GM23338 (cell line): Measurements from ENCODE around the gene GLMN. TPM values are rescaled to one million over a fixed set of nuclear protein-coding genes. Genes with fewer than 3 reads are reported as not detected.
A peak's percentile ranks its signal among the peaks of the same experiment; 100 is the strongest.

ENCODE experiments used
- ATAC-seq: fragments of 200-7000 bp; cut with Tn5 transposase; 3 replicates; pipeline ENCODE4 v1.9.1; 2020
- DNase-seq: peaks from one replicate; pipeline ENCODE4 v3.0.0-alpha.2; 2015; ENCODE audit warnings: low spot score
- H2AFZ ChIP-seq: fragments of 200-600 bp; sonication (generic); 2 replicates; pipeline ENCODE4 v1.8.0; 2016; ENCODE audit warnings: antibody characterized with exemption, mild to moderate bottlenecking, moderate library complexity
- H3F3A ChIP-seq: fragments of 200-600 bp; sonication (generic); replicated peaks from 2 replicates; pipeline ENCODE4 v1.8.0; 2017; ENCODE audit warnings: antibody characterized with exemption, mixed run types, low read depth
- H3K27ac ChIP-seq: fragments of 200-600 bp; sonication (generic); 2 replicates; pipeline ENCODE4 v1.6.1; 2016; ENCODE audit warnings: low read depth
- H3K27me3 ChIP-seq: fragments of 200-600 bp; sonication (generic); 2 replicates; pipeline ENCODE4 v1.8.0; 2016; ENCODE audit warnings: mild to moderate bottlenecking, mixed run types, moderate library complexity; ENCODE audit not compliant: insufficient read depth
- H3K36me3 ChIP-seq: fragments of 200-600 bp; sonication (generic); 2 replicates; pipeline ENCODE4 v1.8.0; 2016; ENCODE audit warnings: mild to moderate bottlenecking; ENCODE audit not compliant: insufficient read depth
- H3K4me1 ChIP-seq: fragments of 200-600 bp; sonication (generic); 2 replicates; pipeline ENCODE4 v1.8.0; 2016; ENCODE audit warnings: mild to moderate bottlenecking, moderate library complexity; ENCODE audit not compliant: insufficient read depth
- H3K4me2 ChIP-seq: fragments of 200-600 bp; sonication (generic); 2 replicates; pipeline ENCODE4 v1.7.1; 2017; ENCODE audit warnings: mixed run types
- H3K4me3 ChIP-seq: fragments of 200-600 bp; sonication (generic); 2 replicates; pipeline ENCODE4 v1.6.1; 2016; ENCODE audit warnings: mixed run types
- H3K79me2 ChIP-seq: fragments of 200-600 bp; sonication (generic); replicated peaks from 2 replicates; pipeline ENCODE4 v1.8.0; 2017; ENCODE audit warnings: mild to moderate bottlenecking; ENCODE audit not compliant: insufficient read depth
- H3K9me2 ChIP-seq: fragments of 200-600 bp; sonication (generic); 2 replicates; pipeline ENCODE4 v1.8.0; 2017; ENCODE audit not compliant: insufficient read depth
- H4K20me1 ChIP-seq: fragments of 200-600 bp; sonication (generic); replicated peaks from 2 replicates; pipeline ENCODE4 v1.8.0; 2017; ENCODE audit warnings: mild to moderate bottlenecking; ENCODE audit not compliant: insufficient read depth
- H3K27ac Mint-ChIP-seq: 2 replicates; pipeline ENCODE4 v1.8.0; 2020; ENCODE audit warnings: inconsistent platforms, mild to moderate bottlenecking, moderate library complexity, mixed read lengths
- H3K27me3 Mint-ChIP-seq: 3 replicates; pipeline ENCODE4 v1.8.0; 2022; ENCODE audit warnings: low read depth, mild to moderate bottlenecking, moderate library complexity, mixed read lengths, inconsistent platforms; ENCODE audit not compliant: insufficient read depth, poor library complexity
- H3K36me3 Mint-ChIP-seq: 3 replicates; pipeline ENCODE4 v1.8.0; 2021; ENCODE audit warnings: low read depth, mild to moderate bottlenecking, inconsistent platforms, moderate library complexity, mixed read lengths
- H3K4me1 Mint-ChIP-seq: 3 replicates; pipeline ENCODE4 v1.8.0; 2020; ENCODE audit warnings: mild to moderate bottlenecking, inconsistent platforms, mixed read lengths
- H3K4me3 Mint-ChIP-seq: 3 replicates; pipeline ENCODE4 v1.8.0; 2021; ENCODE audit warnings: moderate library complexity, mild to moderate bottlenecking, inconsistent platforms, mixed read lengths
- H3K9me3 Mint-ChIP-seq: 3 replicates; pipeline ENCODE4 v1.8.0; 2020; ENCODE audit warnings: moderate library complexity, mild to moderate bottlenecking, inconsistent platforms, mixed read lengths
- CREB1 ChIP-seq: fragments of 250-450 bp; sonication (Bioruptor Pico); IDR thresholded peaks from 2 replicates; pipeline ENCODE4 v1.5.0; 2020; ENCODE audit warnings: low read depth, mild to moderate bottlenecking, moderate library complexity
- EZH2 ChIP-seq: fragments of 200-600 bp; sonication (generic); IDR thresholded peaks from one replicate; pipeline ENCODE4 v1.8.0; 2017; ENCODE audit warnings: antibody characterized with exemption, mild to moderate bottlenecking, low read depth; ENCODE audit not compliant: unreplicated experiment
- EZH2phosphoT487 ChIP-seq: fragments of 200-600 bp; sonication (generic); IDR thresholded peaks from one replicate; pipeline ENCODE4 v1.8.1; 2018; ENCODE audit warnings: antibody characterized with exemption; ENCODE audit not compliant: unreplicated experiment
- JUNB ChIP-seq: IDR thresholded peaks from one replicate; pipeline ENCODE4 v1.6.1; 2016; ENCODE audit warnings: antibody characterized with exemption; ENCODE audit not compliant: unreplicated experiment
- NANOG ChIP-seq: IDR thresholded peaks from 2 replicates; pipeline ENCODE4 v1.6.1; 2016; ENCODE audit warnings: antibody characterized with exemption, borderline replicate concordance
- POLR2AphosphoS5 ChIP-seq: IDR thresholded peaks from 2 replicates; pipeline ENCODE4 v1.6.1; 2016; ENCODE audit warnings: antibody characterized with exemption, low read depth
- STAT1 ChIP-seq: IDR thresholded peaks from one replicate; pipeline ENCODE4 v1.6.1; 2016; ENCODE audit warnings: antibody characterized with exemption; ENCODE audit not compliant: unreplicated experiment
- ZNF114 ChIP-seq: fragments of 250-450 bp; sonication (Bioruptor Pico); IDR thresholded peaks from 2 replicates; pipeline ENCODE4 v1.5.0; 2020; ENCODE audit warnings: mild to moderate bottlenecking, moderate library complexity
- ZNF331 ChIP-seq: fragments of 250-450 bp; sonication (Bioruptor Pico); IDR thresholded peaks from 2 replicates; pipeline ENCODE4 v1.5.0; 2020; ENCODE audit warnings: low read depth, mild to moderate bottlenecking, moderate library complexity
- polyA plus RNA-seq: library from polyadenylated mRNA; unstranded; fragments of >200 nt; fragmentation: Nextera tagmentation; extraction: Ambion mirVana; gene quantifications from 2 replicates; pipeline ENCODE4 v1.2.1, GENCODE V29; 2016
- total RNA-seq: library from RNA; depleted of rRNA; stranded (reverse); fragments of >200 nt; shearing (Covaris generic); gene quantifications from 2 replicates; pipeline ENCODE4 v1.2.3, GENCODE V29; 2014
- TF ChIP-seq, protein P1 (sequence below): IDR thresholded peaks from 2 replicates; pipeline ENCODE4 v1.6.1; 2016; ENCODE audit warnings: antibody characterized with exemption
- TF ChIP-seq, protein P2 (sequence below), 2 experiments: fragments of 200-600 bp in 1 of 2; sonication (generic) in 1 of 2; conservative IDR thresholded peaks; 2 replicates each; pipeline versions ENCODE4 v1.5.1 to v1.6.1; 2016 to 2017; ENCODE audit warnings: antibody characterized with exemption in 2 of 2, low read depth in 2 of 2, mild to moderate bottlenecking in 2 of 2, moderate library complexity in 1 of 2
- TF ChIP-seq, protein P3 (sequence below): IDR thresholded peaks from one replicate; pipeline ENCODE4 v1.6.1; 2018; ENCODE audit warnings: antibody characterized with exemption; ENCODE audit not compliant: unreplicated experiment
- TF ChIP-seq, protein P4 (sequence below): fragments of 250-450 bp; sonication (Bioruptor Pico); IDR thresholded peaks from 2 replicates; pipeline ENCODE4 v1.5.0; 2020; ENCODE audit warnings: mild to moderate bottlenecking, moderate library complexity

Gene GLMN
- total and polyA plus RNA-seq, 2 experiments from 2014 or later, result 36.8 to 49.9 TPM

DNA sequence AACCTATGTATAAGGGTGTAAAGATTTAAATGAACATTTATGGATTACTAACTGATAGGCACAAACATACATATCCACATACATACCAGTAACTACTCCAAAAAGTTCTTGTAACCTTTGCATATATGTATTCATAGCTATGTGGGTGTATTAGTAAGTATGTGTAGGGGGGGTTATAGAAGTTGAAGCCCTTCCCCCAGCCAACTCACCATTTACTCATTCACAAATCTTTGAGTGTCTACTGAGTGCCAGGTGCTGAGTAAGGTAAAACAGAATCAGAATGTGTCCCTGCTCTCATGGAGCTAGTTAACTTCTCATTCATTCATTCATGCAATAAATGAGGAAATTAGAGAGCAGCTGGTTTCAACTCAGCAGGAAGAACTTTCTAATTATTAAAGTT lies 79.8 kb downstream of the GLMN start:
- ATAC-seq (no peak), DNase-seq (no peak)
- H3K4me1 ChIP-seq, result peaks cover 3% of the 10 kb centered on the region; the same call in 1 of the 2 replicates
- no peaks in the 10 kb centered on the region for H4K20me1 ChIP-seq
- no peak overlapping the region for H3K27ac Mint-ChIP-seq
- peak overlapping the region; percentile 98; the same call in 1 of the 2 replicates for H2AFZ ChIP-seq
- no peaks in the 10 kb centered on the region for H3F3A ChIP-seq
- H3K27ac ChIP-seq, result no peak overlapping the region
- TF ChIP-seq EZH2phosphoT487 (no peak), ZNF114 (no peak), STAT1 (no peak), EZH2 (no peak), CREB1 (CRISPR knock-in tag) (no peak), NANOG (no peak), POLR2AphosphoS5 (no peak), JUNB (no peak), ZNF331 (no peak)
- TF ChIP-seq, protein P1, sequence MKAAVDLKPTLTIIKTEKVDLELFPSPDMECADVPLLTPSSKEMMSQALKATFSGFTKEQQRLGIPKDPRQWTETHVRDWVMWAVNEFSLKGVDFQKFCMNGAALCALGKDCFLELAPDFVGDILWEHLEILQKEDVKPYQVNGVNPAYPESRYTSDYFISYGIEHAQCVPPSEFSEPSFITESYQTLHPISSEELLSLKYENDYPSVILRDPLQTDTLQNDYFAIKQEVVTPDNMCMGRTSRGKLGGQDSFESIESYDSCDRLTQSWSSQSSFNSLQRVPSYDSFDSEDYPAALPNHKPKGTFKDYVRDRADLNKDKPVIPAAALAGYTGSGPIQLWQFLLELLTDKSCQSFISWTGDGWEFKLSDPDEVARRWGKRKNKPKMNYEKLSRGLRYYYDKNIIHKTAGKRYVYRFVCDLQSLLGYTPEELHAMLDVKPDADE, result no peak
- TF ChIP-seq, protein P2, sequence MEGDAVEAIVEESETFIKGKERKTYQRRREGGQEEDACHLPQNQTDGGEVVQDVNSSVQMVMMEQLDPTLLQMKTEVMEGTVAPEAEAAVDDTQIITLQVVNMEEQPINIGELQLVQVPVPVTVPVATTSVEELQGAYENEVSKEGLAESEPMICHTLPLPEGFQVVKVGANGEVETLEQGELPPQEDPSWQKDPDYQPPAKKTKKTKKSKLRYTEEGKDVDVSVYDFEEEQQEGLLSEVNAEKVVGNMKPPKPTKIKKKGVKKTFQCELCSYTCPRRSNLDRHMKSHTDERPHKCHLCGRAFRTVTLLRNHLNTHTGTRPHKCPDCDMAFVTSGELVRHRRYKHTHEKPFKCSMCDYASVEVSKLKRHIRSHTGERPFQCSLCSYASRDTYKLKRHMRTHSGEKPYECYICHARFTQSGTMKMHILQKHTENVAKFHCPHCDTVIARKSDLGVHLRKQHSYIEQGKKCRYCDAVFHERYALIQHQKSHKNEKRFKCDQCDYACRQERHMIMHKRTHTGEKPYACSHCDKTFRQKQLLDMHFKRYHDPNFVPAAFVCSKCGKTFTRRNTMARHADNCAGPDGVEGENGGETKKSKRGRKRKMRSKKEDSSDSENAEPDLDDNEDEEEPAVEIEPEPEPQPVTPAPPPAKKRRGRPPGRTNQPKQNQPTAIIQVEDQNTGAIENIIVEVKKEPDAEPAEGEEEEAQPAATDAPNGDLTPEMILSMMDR (conservative IDR thresholded peaks at IDR 0.05; ENCODE audit: low read depth in 2 of 2), result no peak
- TF ChIP-seq, protein P3, sequence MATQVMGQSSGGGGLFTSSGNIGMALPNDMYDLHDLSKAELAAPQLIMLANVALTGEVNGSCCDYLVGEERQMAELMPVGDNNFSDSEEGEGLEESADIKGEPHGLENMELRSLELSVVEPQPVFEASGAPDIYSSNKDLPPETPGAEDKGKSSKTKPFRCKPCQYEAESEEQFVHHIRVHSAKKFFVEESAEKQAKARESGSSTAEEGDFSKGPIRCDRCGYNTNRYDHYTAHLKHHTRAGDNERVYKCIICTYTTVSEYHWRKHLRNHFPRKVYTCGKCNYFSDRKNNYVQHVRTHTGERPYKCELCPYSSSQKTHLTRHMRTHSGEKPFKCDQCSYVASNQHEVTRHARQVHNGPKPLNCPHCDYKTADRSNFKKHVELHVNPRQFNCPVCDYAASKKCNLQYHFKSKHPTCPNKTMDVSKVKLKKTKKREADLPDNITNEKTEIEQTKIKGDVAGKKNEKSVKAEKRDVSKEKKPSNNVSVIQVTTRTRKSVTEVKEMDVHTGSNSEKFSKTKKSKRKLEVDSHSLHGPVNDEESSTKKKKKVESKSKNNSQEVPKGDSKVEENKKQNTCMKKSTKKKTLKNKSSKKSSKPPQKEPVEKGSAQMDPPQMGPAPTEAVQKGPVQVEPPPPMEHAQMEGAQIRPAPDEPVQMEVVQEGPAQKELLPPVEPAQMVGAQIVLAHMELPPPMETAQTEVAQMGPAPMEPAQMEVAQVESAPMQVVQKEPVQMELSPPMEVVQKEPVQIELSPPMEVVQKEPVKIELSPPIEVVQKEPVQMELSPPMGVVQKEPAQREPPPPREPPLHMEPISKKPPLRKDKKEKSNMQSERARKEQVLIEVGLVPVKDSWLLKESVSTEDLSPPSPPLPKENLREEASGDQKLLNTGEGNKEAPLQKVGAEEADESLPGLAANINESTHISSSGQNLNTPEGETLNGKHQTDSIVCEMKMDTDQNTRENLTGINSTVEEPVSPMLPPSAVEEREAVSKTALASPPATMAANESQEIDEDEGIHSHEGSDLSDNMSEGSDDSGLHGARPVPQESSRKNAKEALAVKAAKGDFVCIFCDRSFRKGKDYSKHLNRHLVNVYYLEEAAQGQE, result no peak
- TF ChIP-seq, protein P4, sequence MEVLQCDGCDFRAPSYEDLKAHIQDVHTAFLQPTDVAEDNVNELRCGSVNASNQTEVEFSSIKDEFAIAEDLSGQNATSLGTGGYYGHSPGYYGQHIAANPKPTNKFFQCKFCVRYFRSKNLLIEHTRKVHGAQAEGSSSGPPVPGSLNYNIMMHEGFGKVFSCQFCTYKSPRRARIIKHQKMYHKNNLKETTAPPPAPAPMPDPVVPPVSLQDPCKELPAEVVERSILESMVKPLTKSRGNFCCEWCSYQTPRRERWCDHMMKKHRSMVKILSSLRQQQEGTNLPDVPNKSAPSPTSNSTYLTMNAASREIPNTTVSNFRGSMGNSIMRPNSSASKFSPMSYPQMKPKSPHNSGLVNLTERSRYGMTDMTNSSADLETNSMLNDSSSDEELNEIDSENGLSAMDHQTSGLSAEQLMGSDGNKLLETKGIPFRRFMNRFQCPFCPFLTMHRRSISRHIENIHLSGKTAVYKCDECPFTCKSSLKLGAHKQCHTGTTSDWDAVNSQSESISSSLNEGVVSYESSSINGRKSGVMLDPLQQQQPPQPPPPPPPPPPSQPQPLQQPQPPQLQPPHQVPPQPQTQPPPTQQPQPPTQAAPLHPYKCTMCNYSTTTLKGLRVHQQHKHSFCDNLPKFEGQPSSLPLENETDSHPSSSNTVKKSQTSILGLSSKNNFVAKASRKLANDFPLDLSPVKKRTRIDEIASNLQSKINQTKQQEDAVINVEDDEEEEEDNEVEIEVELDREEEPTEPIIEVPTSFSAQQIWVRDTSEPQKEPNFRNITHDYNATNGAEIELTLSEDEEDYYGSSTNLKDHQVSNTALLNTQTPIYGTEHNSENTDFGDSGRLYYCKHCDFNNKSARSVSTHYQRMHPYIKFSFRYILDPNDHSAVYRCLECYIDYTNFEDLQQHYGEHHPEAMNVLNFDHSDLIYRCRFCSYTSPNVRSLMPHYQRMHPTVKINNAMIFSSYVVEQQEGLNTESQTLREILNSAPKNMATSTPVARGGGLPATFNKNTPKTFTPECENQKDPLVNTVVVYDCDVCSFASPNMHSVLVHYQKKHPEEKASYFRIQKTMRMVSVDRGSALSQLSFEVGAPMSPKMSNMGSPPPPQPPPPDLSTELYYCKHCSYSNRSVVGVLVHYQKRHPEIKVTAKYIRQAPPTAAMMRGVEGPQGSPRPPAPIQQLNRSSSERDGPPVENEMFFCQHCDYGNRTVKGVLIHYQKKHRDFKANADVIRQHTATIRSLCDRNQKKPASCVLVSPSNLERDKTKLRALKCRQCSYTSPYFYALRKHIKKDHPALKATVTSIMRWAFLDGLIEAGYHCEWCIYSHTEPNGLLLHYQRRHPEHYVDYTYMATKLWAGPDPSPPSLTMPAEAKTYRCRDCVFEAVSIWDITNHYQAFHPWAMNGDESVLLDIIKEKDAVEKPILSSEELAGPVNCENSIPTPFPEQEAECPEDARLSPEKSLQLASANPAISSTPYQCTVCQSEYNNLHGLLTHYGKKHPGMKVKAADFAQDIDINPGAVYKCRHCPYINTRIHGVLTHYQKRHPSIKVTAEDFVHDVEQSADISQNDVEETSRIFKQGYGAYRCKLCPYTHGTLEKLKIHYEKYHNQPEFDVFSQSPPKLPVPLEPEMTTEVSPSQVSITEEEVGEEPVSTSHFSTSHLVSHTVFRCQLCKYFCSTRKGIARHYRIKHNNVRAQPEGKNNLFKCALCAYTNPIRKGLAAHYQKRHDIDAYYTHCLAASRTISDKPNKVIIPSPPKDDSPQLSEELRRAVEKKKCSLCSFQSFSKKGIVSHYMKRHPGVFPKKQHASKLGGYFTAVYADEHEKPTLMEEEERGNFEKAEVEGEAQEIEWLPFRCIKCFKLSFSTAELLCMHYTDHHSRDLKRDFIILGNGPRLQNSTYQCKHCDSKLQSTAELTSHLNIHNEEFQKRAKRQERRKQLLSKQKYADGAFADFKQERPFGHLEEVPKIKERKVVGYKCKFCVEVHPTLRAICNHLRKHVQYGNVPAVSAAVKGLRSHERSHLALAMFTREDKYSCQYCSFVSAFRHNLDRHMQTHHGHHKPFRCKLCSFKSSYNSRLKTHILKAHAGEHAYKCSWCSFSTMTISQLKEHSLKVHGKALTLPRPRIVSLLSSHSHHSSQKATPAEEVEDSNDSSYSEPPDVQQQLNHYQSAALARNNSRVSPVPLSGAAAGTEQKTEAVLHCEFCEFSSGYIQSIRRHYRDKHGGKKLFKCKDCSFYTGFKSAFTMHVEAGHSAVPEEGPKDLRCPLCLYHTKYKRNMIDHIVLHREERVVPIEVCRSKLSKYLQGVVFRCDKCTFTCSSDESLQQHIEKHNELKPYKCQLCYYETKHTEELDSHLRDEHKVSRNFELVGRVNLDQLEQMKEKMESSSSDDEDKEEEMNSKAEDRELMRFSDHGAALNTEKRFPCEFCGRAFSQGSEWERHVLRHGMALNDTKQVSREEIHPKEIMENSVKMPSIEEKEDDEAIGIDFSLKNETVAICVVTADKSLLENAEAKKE (CRISPR knock-in tag), result no peak
- H3K4me3 ChIP-seq, result no peak overlapping the region
- no peak overlapping the region for H3K4me2 ChIP-seq
- no peak overlapping the region for H3K4me3 Mint-ChIP-seq
- 0 out of 2 replicates have a peak, but pooled peaks cover 6% of the 10 kb centered on the region for H3K9me2 ChIP-seq
- no peaks in the 10 kb centered on the region for H3K27me3 ChIP-seq
- peaks cover 2% of the 10 kb centered on the region for H3K27me3 Mint-ChIP-seq
- no peaks in the 10 kb centered on the region for H3K36me3 ChIP-seq
- no peaks in the 10 kb centered on the region for H3K79me2 ChIP-seq
- no peaks in the 10 kb centered on the region for H3K9me3 Mint-ChIP-seq
- H3K36me3 Mint-ChIP-seq, result no peaks in the 10 kb centered on the region
- no peaks in the 10 kb centered on the region for H3K4me1 Mint-ChIP-seq
